Activated CD4-positive, alpha-beta memory T cell treated with anti-CD3 and anti-CD28 coated beads for 36 hours (primary cell): ENCODE data around the gene THYN1. TPM values are rescaled to one million over a fixed set of nuclear protein-coding genes. Genes with fewer than 3 reads are reported as not detected.

Experiments used
- CTCF ChIA-PET: fragments of 350-600 bp; sonication (Branson Sonifier 250); formaldehyde crosslinking; loops from one replicate; lab custom pipeline; 2021; ENCODE audit warnings: antibody characterized with exemption, inconsistent platforms; lab: Charles Lee
- POLR2A ChIA-PET: fragments of 350-600 bp; sonication (Branson Sonifier 250); formaldehyde crosslinking; loops from one replicate; lab custom pipeline; 2021; ENCODE audit warnings: antibody characterized with exemption; lab: Charles Lee
- DNase-seq: peaks from one replicate; pipeline ENCODE4 v3.0.0-alpha.2; 2020
- H3K27ac Mint-ChIP-seq: one replicate; pipeline ENCODE4 v1.8.0; 2021; ENCODE audit warnings: mixed read lengths
- H3K27me3 Mint-ChIP-seq: one replicate; pipeline ENCODE4 v1.8.0; 2021; ENCODE audit warnings: mixed read lengths
- H3K36me3 Mint-ChIP-seq: one replicate; pipeline ENCODE4 v1.8.0; 2021; ENCODE audit warnings: mixed read lengths
- H3K4me1 Mint-ChIP-seq: one replicate; pipeline ENCODE4 v1.8.0; 2021; ENCODE audit warnings: low read depth, mixed read lengths
- H3K4me3 Mint-ChIP-seq: one replicate; pipeline ENCODE4 v1.8.0; 2021; ENCODE audit warnings: mild to moderate bottlenecking, mixed read lengths
- H3K9me3 Mint-ChIP-seq: one replicate; pipeline ENCODE4 v1.8.0; 2021; ENCODE audit warnings: mixed read lengths
- intact Hi-C: fragments of 100-400 bp; cut with micrococcal nuclease; formaldehyde crosslinking; loops from one replicate; pipeline ENCODE4 v1.15.1; 2023
- total RNA-seq, 2 experiments: library from RNA; stranded (reverse); gene quantifications; one replicate each; pipeline ENCODE4 v1.2.3, GENCODE V29; 2021

The THYN1 gene
- total RNA-seq, 2 experiments from 2014 or later: 74.0 to 74.3 TPM

- CTCF ChIA-PET: interaction anchor here (0.9 to 3.9 kb wide), 6 partner anchors 9 to 49 kb away, joined by 3 to 26 read pairs (median 4); partner anchors contain the start of genes NCAPD3 and VPS26B
- no peaks in the 10 kb centered on the region for H3K9me3 Mint-ChIP-seq
- H3K36me3 Mint-ChIP-seq: peaks cover 3% of the 10 kb centered on the region
- H3K4me3 Mint-ChIP-seq: no peak overlapping the region
- intact Hi-C loops: loop anchor here (10.0 kb wide), 2 partner anchors 142 to 312 kb away; partner anchors contain the start of gene B3GAT1
- peaks cover 41% of the 10 kb centered on the region for H3K4me1 Mint-ChIP-seq
- no peak for DNase-seq
- peaks cover 4% of the 10 kb centered on the region for H3K27me3 Mint-ChIP-seq
- POLR2A ChIA-PET: interaction anchor here (5.2 kb wide), 1 partner anchor 49 kb away, joined by 45 read pairs; the partner anchor contains the start of genes NCAPD3 and VPS26B
- H3K27ac Mint-ChIP-seq: no peak overlapping the region
Measured at GRCh38 chr11:134272381-134273316, 19.5 kb upstream of the THYN1 start.

- H3K9me3 Mint-ChIP-seq: no peaks in the 10 kb centered on the region
- H3K27me3 Mint-ChIP-seq: peaks cover 1% of the 10 kb centered on the region
- H3K4me1 Mint-ChIP-seq: peaks cover 39% of the 10 kb centered on the region
- POLR2A ChIA-PET: no interaction called here
- DNase-seq: no peak
- CTCF ChIA-PET: interaction anchor here (0.9 kb wide), 1 partner anchor 10 kb away, joined by 5 read pairs; no protein-coding TSS in a partner anchor
- no peak overlapping the region for H3K27ac Mint-ChIP-seq
- intact Hi-C loops: loop anchor here (10.0 kb wide), 2 partner anchors 143 to 313 kb away; partner anchors contain the start of gene B3GAT1
- peaks cover 1% of the 10 kb centered on the region for H3K36me3 Mint-ChIP-seq
- no peak overlapping the region for H3K4me3 Mint-ChIP-seq
Measured at GRCh38 chr11:134271978-134272377, 18.8 kb upstream of the THYN1 start.

GRCh38 chr11:134270250-134270714 lies 17.1 kb upstream of the THYN1 start:
- no peak overlapping the region for H3K27ac Mint-ChIP-seq
- CTCF ChIA-PET: interaction anchor here (0.7 to 1.8 kb wide), 5 partner anchors 8 to 46 kb away, joined by 3 to 9 read pairs (median 3); partner anchors contain the start of gene VPS26B
- POLR2A ChIA-PET: interaction anchor here (0.6 kb wide), 1 partner anchor 18 kb away, joined by 3 read pairs; no protein-coding TSS in a partner anchor
- H3K27me3 Mint-ChIP-seq: no peaks in the 10 kb centered on the region
- intact Hi-C loops: loop anchor here (10.0 kb wide), 2 partner anchors 145 to 315 kb away; partner anchors contain the start of gene B3GAT1
- peaks cover 36% of the 10 kb centered on the region for H3K4me1 Mint-ChIP-seq
- no peaks in the 10 kb centered on the region for H3K9me3 Mint-ChIP-seq
- H3K36me3 Mint-ChIP-seq: no peaks in the 10 kb centered on the region
- peak overlapping the region; percentile 4 for H3K4me3 Mint-ChIP-seq
- peak; percentile 47 for DNase-seq

GRCh38 chr11:134267966-134268365 lies 14.8 kb upstream of the THYN1 start:
- no peak overlapping the region for H3K4me3 Mint-ChIP-seq

GRCh38 chr11:134267461-134267860 lies 14.3 kb upstream of the THYN1 start:
- peaks cover 13% of the 10 kb centered on the region for H3K4me1 Mint-ChIP-seq
- no peaks in the 10 kb centered on the region for H3K9me3 Mint-ChIP-seq
- intact Hi-C loops: no loop called here
- H3K36me3 Mint-ChIP-seq: peaks cover 2% of the 10 kb centered on the region
- ChIA-PET CTCF (no interaction called here), POLR2A (no interaction called here)
- H3K27ac Mint-ChIP-seq: no peak overlapping the region
- H3K4me3 Mint-ChIP-seq: no peak overlapping the region
- H3K27me3 Mint-ChIP-seq: no peaks in the 10 kb centered on the region
- DNase-seq: no peak

More at GRCh38 chr11:134267966-134268365, 14.8 kb upstream of the THYN1 start:
- ChIA-PET POLR2A (no interaction called here), CTCF (no interaction called here)
- no peak for DNase-seq
- Mint-ChIP-seq H3K9me3 (no peaks in the 10 kb centered on the region), H3K36me3 (peaks cover 2% of the 10 kb centered on the region), H3K4me1 (peaks cover 17% of the 10 kb centered on the region), H3K27ac (no peak overlapping the region), H3K27me3 (no peaks in the 10 kb centered on the region)
- intact Hi-C loops: no loop called here

- Mint-ChIP-seq H3K4me3 (no peak overlapping the region), H3K36me3 (peaks cover 2% of the 10 kb centered on the region), H3K27ac (no peak overlapping the region), H3K9me3 (no peaks in the 10 kb centered on the region), H3K27me3 (no peaks in the 10 kb centered on the region), H3K4me1 (peaks cover 11% of the 10 kb centered on the region)
- no peak for DNase-seq
- ChIA-PET POLR2A (no interaction called here), CTCF (interaction anchor here (1.8 kb wide), 1 partner anchor 9 kb away, joined by 5 read pairs; the partner anchor contains the start of gene GLB1L3)
- intact Hi-C loops: no loop called here
Measured at GRCh38 chr11:134266841-134267251, 13.7 kb upstream of the THYN1 start.

GRCh38 chr11:134266440-134266839 lies 13.3 kb upstream of the THYN1 start:
- CTCF ChIA-PET: interaction anchor here (1.8 kb wide), 1 partner anchor 10 kb away, joined by 5 read pairs; the partner anchor contains the start of gene GLB1L3
- Mint-ChIP-seq H3K4me3 (no peak overlapping the region), H3K27ac (no peak overlapping the region), H3K36me3 (peaks cover 2% of the 10 kb centered on the region), H3K27me3 (no peaks in the 10 kb centered on the region), H3K9me3 (no peaks in the 10 kb centered on the region), H3K4me1 (peaks cover 11% of the 10 kb centered on the region)
- POLR2A ChIA-PET: no interaction called here
- no peak for DNase-seq
- intact Hi-C loops: no loop called here

GRCh38 chr11:134264966-134265764 lies 12.0 kb upstream of the THYN1 start:
- Mint-ChIP-seq H3K4me3 (no peak overlapping the region), H3K36me3 (peaks cover 2% of the 10 kb centered on the region), H3K27me3 (no peaks in the 10 kb centered on the region), H3K27ac (no peak overlapping the region), H3K4me1 (peaks cover 2% of the 10 kb centered on the region), H3K9me3 (no peaks in the 10 kb centered on the region)
- ChIA-PET POLR2A (no interaction called here), CTCF (interaction anchor here (1.5 to 1.8 kb wide), 2 partner anchors 10 to 11 kb away, joined by 5 to 14 read pairs; partner anchors contain the start of gene GLB1L3)
- no peak for DNase-seq
- intact Hi-C loops: no loop called here

GRCh38 chr11:134261626-134262488 lies 8.7 kb upstream of the THYN1 start:
- H3K4me3 Mint-ChIP-seq: no peak overlapping the region
- ChIA-PET POLR2A (interaction anchor here (1.8 kb wide), 1 partner anchor 38 kb away, joined by 7 read pairs; the partner anchor contains the start of genes NCAPD3 and VPS26B), CTCF (interaction anchor here (0.6 to 3.4 kb wide), 16 partner anchors 9 to 131 kb away, joined by 3 to 32 read pairs (median 4); partner anchors contain the start of genes ACAD8, GLB1L2, GLB1L3 and NCAPD3)
- H3K36me3 Mint-ChIP-seq: peaks cover 14% of the 10 kb centered on the region
- no peaks in the 10 kb centered on the region for H3K9me3 Mint-ChIP-seq
- no peaks in the 10 kb centered on the region for H3K27me3 Mint-ChIP-seq
- peak; percentile 39 for DNase-seq
- no peaks in the 10 kb centered on the region for H3K4me1 Mint-ChIP-seq
- intact Hi-C loops: no loop called here
- no peak overlapping the region for H3K27ac Mint-ChIP-seq

GRCh38 chr11:134260983-134261382 lies 7.8 kb upstream of the THYN1 start:
- POLR2A ChIA-PET: interaction anchor here (1.2 kb wide), 1 partner anchor 12 kb away, joined by 4 read pairs; no protein-coding TSS in a partner anchor
- H3K9me3 Mint-ChIP-seq: no peaks in the 10 kb centered on the region
- CTCF ChIA-PET: interaction anchor here (1.5 to 3.4 kb wide), 3 partner anchors 9 to 13 kb away, joined by 9 to 32 read pairs (median 26); partner anchors contain the start of genes ACAD8, GLB1L3 and THYN1
- H3K4me1 Mint-ChIP-seq: no peaks in the 10 kb centered on the region
- no peak for DNase-seq
- intact Hi-C loops: no loop called here
- H3K36me3 Mint-ChIP-seq: peaks cover 14% of the 10 kb centered on the region
- no peak overlapping the region for H3K27ac Mint-ChIP-seq
- H3K4me3 Mint-ChIP-seq: no peak overlapping the region
- H3K27me3 Mint-ChIP-seq: no peaks in the 10 kb centered on the region
